Stimulated activated naive CD4-positive, alpha-beta T cell (primary cell): ENCODE measurements around the gene PITPNC1.
"Not testable (repeated sequence)": the region's sequence is repeated elsewhere in the genome, so short reads cannot be mapped to it uniquely, and the experiment has no call there.

Source experiments
- DNase-seq, 6 experiments: peaks; one replicate each; lab custom pipeline; 2025; lab: John Stamatoyannopoulos, UW

Gene PITPNC1

GRCh38 chr17:67459985-67460384 lies 82.9 kb downstream of the PITPNC1 start:
- no peak for DNase-seq

GRCh38 chr17:67461228-67461780 lies 84.2 kb downstream of the PITPNC1 start:
- DNase-seq = no peak

- DNase-seq = no peak
These were observed 84.8 kb downstream of the PITPNC1 start for GRCh38 chr17:67461876-67462275.

GRCh38 chr17:67466251-67466796 lies 89.2 kb downstream of the PITPNC1 start:
- DNase-seq = no peak

- DNase-seq = no peak
These were observed 90.7 kb downstream of the PITPNC1 start for GRCh38 chr17:67467500-67468455.

GRCh38 chr17:67469208-67469980 lies 92.3 kb downstream of the PITPNC1 start:
- peak in 1 of 6 experiments; percentile 31 for DNase-seq

GRCh38 chr17:67470163-67470562 lies 93.1 kb downstream of the PITPNC1 start:
- no peak for DNase-seq

- DNase-seq = no peak
These were observed 94.0 kb downstream of the PITPNC1 start for GRCh38 chr17:67471118-67471517.

GRCh38 chr17:67472606-67473005 lies 95.5 kb downstream of the PITPNC1 start:
- DNase-seq = not testable (repeated sequence)

GRCh38 chr17:67474081-67474661 lies 97.1 kb downstream of the PITPNC1 start:
- no peak for DNase-seq

- DNase-seq = peak; percentile 77 to 92 (median 80)
These were observed 98.3 kb downstream of the PITPNC1 start for GRCh38 chr17:67475161-67475937.

GRCh38 chr17:67476787-67477335 lies 99.8 kb downstream of the PITPNC1 start:
- no peak for DNase-seq

- peak in 2 of 6 experiments; percentile 13 to 19 for DNase-seq
These were observed 100.6 kb downstream of the PITPNC1 start for GRCh38 chr17:67477687-67478086.

- no peak for DNase-seq
These were observed 101.4 kb downstream of the PITPNC1 start for GRCh38 chr17:67478401-67479041.

GRCh38 chr17:67479148-67479547 lies 102.1 kb downstream of the PITPNC1 start:
- DNase-seq = no peak

- not testable (repeated sequence) for DNase-seq
These were observed 103.9 kb downstream of the PITPNC1 start for GRCh38 chr17:67480959-67481358.

- no peak for DNase-seq
These were observed 104.7 kb downstream of the PITPNC1 start for GRCh38 chr17:67481808-67482207.

GRCh38 chr17:67482764-67483163 lies 105.7 kb downstream of the PITPNC1 start:
- DNase-seq = no peak

- DNase-seq = no peak
These were observed 107.2 kb downstream of the PITPNC1 start for GRCh38 chr17:67484261-67484660.

GRCh38 chr17:67485666-67486065 lies 108.6 kb downstream of the PITPNC1 start:
- DNase-seq = no peak
